Suprapubic skin (tissue), 3 donors: ENCODE measurements around the gene VPS35L.

Experiments used
- CTCF ChIP-seq, 2 donors: fragments of 200-600 bp in 1 of 2; fragments of 450-650 bp in 1 of 2; sonication (generic) in 1 of 2; IDR thresholded peaks; one replicate each; pipeline ENCODE4 v1.5.1; 2016 to 2019; ENCODE audit warnings: antibody characterized with exemption in 2 of 2, mild to moderate bottlenecking in 1 of 2, moderate library complexity in 1 of 2
- POLR2A ChIP-seq, 2 donors: fragments of 450-650 bp; IDR thresholded peaks; one replicate each; pipeline ENCODE4 v1.6.1; 2017; ENCODE audit warnings: antibody characterized with exemption in 2 of 2, mild to moderate bottlenecking in 2 of 2, moderate library complexity in 2 of 2

GRCh38 chr16:19674485-19674884 is 119.0 kb downstream of the VPS35L start:
- no peak for TF ChIP-seq POLR2A (IDR thresholded peaks at IDR 0.05)
- no peak for TF ChIP-seq CTCF (IDR thresholded peaks at IDR 0.05)
